Ishikawa (cell line): ENCODE results near the gene MCM9.

Source experiments
- CEBPB ChIP-seq: IDR thresholded peaks from 2 replicates; pipeline ENCODE4 v1.6.1; 2012
- CREB1 ChIP-seq: IDR thresholded peaks from 2 replicates; pipeline ENCODE4 v1.6.1; 2012; ENCODE audit warnings: low read depth
- EGR1 ChIP-seq: IDR thresholded peaks from 2 replicates; pipeline ENCODE4 v1.6.1; 2012
- EP300 ChIP-seq: IDR thresholded peaks from 2 replicates; pipeline ENCODE4 v1.6.1; 2012; ENCODE audit warnings: borderline replicate concordance
- NFIC ChIP-seq: IDR thresholded peaks from 2 replicates; pipeline ENCODE4 v1.6.1; 2012
- REST ChIP-seq: IDR thresholded peaks from 2 replicates; pipeline ENCODE4 v1.6.1; 2012; ENCODE audit warnings: low read depth, mild to moderate bottlenecking
- TAF1 ChIP-seq: IDR thresholded peaks from 2 replicates; pipeline ENCODE4 v1.6.1; 2012; ENCODE audit warnings: low read depth, mild to moderate bottlenecking
- ZBTB7A ChIP-seq: IDR thresholded peaks from 2 replicates; pipeline ENCODE4 v1.6.1; 2012; ENCODE audit warnings: low read depth
- TF ChIP-seq, protein P1 (sequence below): IDR thresholded peaks from 2 replicates; pipeline ENCODE4 v1.6.1; 2012

MCM9 gene

DNA sequence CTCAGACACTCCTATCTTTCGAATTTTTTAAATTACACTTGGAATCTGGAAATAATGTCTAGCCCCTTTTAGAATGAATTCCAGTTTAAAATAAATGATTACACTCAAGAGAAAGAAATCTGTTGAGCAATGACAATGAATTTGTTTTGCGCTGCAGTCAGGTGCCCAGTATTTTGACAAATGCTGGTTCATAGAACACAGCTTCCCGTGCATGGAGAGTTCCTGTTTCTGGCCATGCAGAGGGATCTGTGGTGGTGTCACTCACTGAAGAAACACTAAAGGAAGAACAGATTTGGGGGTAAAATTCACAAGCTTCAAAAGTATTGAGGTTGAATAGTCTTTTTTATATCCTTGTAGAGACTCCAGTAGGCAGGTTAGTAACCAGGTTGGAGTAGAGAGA is 170.2 kb downstream of the MCM9 start:
- TF ChIP-seq CEBPB (no peak), ZBTB7A (no peak), NFIC (no peak), EGR1 (no peak), CREB1 (no peak), REST (no peak), TAF1 (no peak), EP300 (no peak)
- TF ChIP-seq, protein P1, sequence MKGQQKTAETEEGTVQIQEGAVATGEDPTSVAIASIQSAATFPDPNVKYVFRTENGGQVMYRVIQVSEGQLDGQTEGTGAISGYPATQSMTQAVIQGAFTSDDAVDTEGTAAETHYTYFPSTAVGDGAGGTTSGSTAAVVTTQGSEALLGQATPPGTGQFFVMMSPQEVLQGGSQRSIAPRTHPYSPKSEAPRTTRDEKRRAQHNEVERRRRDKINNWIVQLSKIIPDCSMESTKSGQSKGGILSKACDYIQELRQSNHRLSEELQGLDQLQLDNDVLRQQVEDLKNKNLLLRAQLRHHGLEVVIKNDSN: no peak
